Endodermal cell (in vitro differentiated cells): Measurements from ENCODE around the gene VWCE. TPM values are rescaled to one million over a fixed set of nuclear protein-coding genes. Genes with fewer than 3 reads are reported as not detected.
"Not testable (repeated sequence)": the region's sequence is repeated elsewhere in the genome, so short reads cannot be mapped to it uniquely, and the experiment has no call there.

Experiments
- DNase-seq: peaks from one replicate; pipeline ENCODE4 v3.0.0-alpha.2; 2017
- H3K27ac ChIP-seq: 2 replicates; pipeline ENCODE4 v1.5.1; 2013; ENCODE audit warnings: mild to moderate bottlenecking, low read depth, low read length, moderate library complexity
- H3K27me3 ChIP-seq: 2 replicates; pipeline ENCODE4 v1.6.1; 2013; ENCODE audit warnings: mild to moderate bottlenecking, low read length, moderate library complexity; ENCODE audit not compliant: insufficient read depth, control insufficient read depth, poor library complexity, severe bottlenecking
- H3K36me3 ChIP-seq: 2 replicates; pipeline ENCODE4 v1.7.0; 2013; ENCODE audit warnings: mild to moderate bottlenecking, low read length, moderate library complexity; ENCODE audit not compliant: control insufficient read depth, insufficient read depth
- H3K4me1 ChIP-seq: one replicate; pipeline ENCODE4 v1.7.0; 2013; ENCODE audit warnings: low read length; ENCODE audit not compliant: control insufficient read depth, insufficient read depth
- H3K4me3 ChIP-seq: 2 replicates; pipeline ENCODE4 v1.5.1; 2013; ENCODE audit warnings: mild to moderate bottlenecking, low read length, moderate library complexity
- H3K9ac ChIP-seq: 2 replicates; pipeline ENCODE4 v1.6.1; 2013; ENCODE audit warnings: mild to moderate bottlenecking, low read length, moderate library complexity; ENCODE audit not compliant: poor library complexity, severe bottlenecking; ENCODE audit errors: extremely low read depth
- H3K9me3 ChIP-seq: 2 replicates; pipeline ENCODE4 v1.6.1; 2013; ENCODE audit warnings: mild to moderate bottlenecking, low read length, moderate library complexity; ENCODE audit not compliant: control insufficient read depth
- H3K27ac Mint-ChIP-seq: 2 replicates; pipeline ENCODE4 v1.8.0; 2020; ENCODE audit warnings: mixed read lengths
- H3K27me3 Mint-ChIP-seq: 2 replicates; pipeline ENCODE4 v1.8.0; 2021; ENCODE audit warnings: mild to moderate bottlenecking, mixed read lengths; ENCODE audit not compliant: insufficient read depth
- H3K36me3 Mint-ChIP-seq: 2 replicates; pipeline ENCODE4 v1.8.0; 2020; ENCODE audit warnings: low read depth, mixed read lengths
- H3K4me1 Mint-ChIP-seq: 2 replicates; pipeline ENCODE4 v1.8.0; 2020; ENCODE audit warnings: mixed read lengths
- H3K4me3 Mint-ChIP-seq: 2 replicates; pipeline ENCODE4 v1.8.0; 2020; ENCODE audit warnings: mild to moderate bottlenecking, moderate library complexity, mixed read lengths
- H3K9me3 Mint-ChIP-seq: 2 replicates; pipeline ENCODE4 v1.8.0; 2020; ENCODE audit warnings: mild to moderate bottlenecking, mixed read lengths
- WGBS, 2 experiments: methylation state at CpG; one replicate each; pipeline versions ENCODE4 v1.1.5 to v1.1.7; 2013; ENCODE audit warnings: missing lambda C conversion rate in 2 of 2, mixed read lengths in 1 of 2; ENCODE audit not compliant: insufficient coverage in 1 of 2, insufficient read length in 1 of 2; 5-methylcytosine and 5-hydroxymethylcytosine counted together
- total RNA-seq, 2 donors: library from RNA; stranded (reverse); fragmentation: NEBNext Ultra II Directional in 1 of 2; extraction: Animal tissue kit (Norgen Biotek cat#: 25700) in 1 of 2; gene quantifications; 2 replicates in 1 of 2; 3 replicates in 1 of 2; pipeline ENCODE4 v1.2.1, GENCODE V29; 2021

Gene VWCE
- total RNA-seq, 2 donors from 2014 or later = 7.2 to 13.3 TPM

- H3K27me3 ChIP-seq, H3K4me1 Mint-ChIP-seq, H3K36me3 Mint-ChIP-seq, H3K27ac Mint-ChIP-seq, DNase-seq, H3K27ac ChIP-seq, H3K4me3 Mint-ChIP-seq, H3K9me3 Mint-ChIP-seq, H3K4me1 ChIP-seq, H3K27me3 Mint-ChIP-seq, H3K9me3 ChIP-seq, H3K36me3 ChIP-seq, H3K9ac ChIP-seq, H3K4me3 ChIP-seq: not testable (repeated sequence)
- no CpG with 5 or more reads among the region's 15 CpGs for WGBS, 2 experiments
These were observed 82.9 kb downstream of the VWCE start for GRCh38 chr11:61212202-61212601.

- WGBS, 2 experiments = 100% methylated on average over 2 to 3 of the region's 10 CpGs
- not testable (repeated sequence) for H3K9me3 ChIP-seq, H3K36me3 ChIP-seq, DNase-seq, H3K4me3 Mint-ChIP-seq, H3K27ac ChIP-seq, H3K27me3 Mint-ChIP-seq, H3K36me3 Mint-ChIP-seq, H3K4me1 ChIP-seq, H3K27ac Mint-ChIP-seq, H3K4me3 ChIP-seq, H3K9ac ChIP-seq, H3K4me1 Mint-ChIP-seq, H3K9me3 Mint-ChIP-seq, H3K27me3 ChIP-seq
These were observed 83.7 kb downstream of the VWCE start for GRCh38 chr11:61211327-61211952.

GRCh38 chr11:61210629-61211028 lies 84.5 kb downstream of the VWCE start:
- not testable (repeated sequence) for H3K4me3 Mint-ChIP-seq
- no CpG with 5 or more reads among the region's 6 CpGs for WGBS, 2 experiments

More at GRCh38 chr11:61210629-61211028, 84.5 kb downstream of the VWCE start:
- H3K4me1 ChIP-seq, H3K27ac Mint-ChIP-seq, H3K27me3 Mint-ChIP-seq, H3K4me1 Mint-ChIP-seq, H3K4me3 ChIP-seq, H3K9ac ChIP-seq, H3K9me3 Mint-ChIP-seq, H3K27me3 ChIP-seq, H3K36me3 ChIP-seq, H3K36me3 Mint-ChIP-seq, H3K9me3 ChIP-seq, H3K27ac ChIP-seq, DNase-seq: not testable (repeated sequence)

Other genes starting within 250 kb of the VWCE start
- not detected for gene CD5, start 192.8 kb downstream of the VWCE start, total RNA-seq
- gene VPS37C, start 133.9 kb downstream of the VWCE start, total RNA-seq = 10 to 100 TPM; 23.9 to 26.7 TPM
- gene PGA3, start 91.8 kb downstream of the VWCE start, total RNA-seq = not detected
- under 1 TPM in 1 of 2 donors, not detected in 1; 0.62 TPM for gene PGA4, start 73.0 kb downstream of the VWCE start, total RNA-seq
- gene PGA5, start 54.1 kb downstream of the VWCE start, total RNA-seq = under 1 TPM; 0.75 to 0.93 TPM
- gene DDB1, start 37.8 kb upstream of the VWCE start, total RNA-seq = 100 to 1,000 TPM; 244 to 251 TPM
- gene TKFC, start 37.9 kb upstream of the VWCE start, total RNA-seq = 100 to 1,000 TPM in 1 of 2 donors, 10 to 100 TPM in 1; 93.7 to 116 TPM
- gene CYB561A3, start 66.6 kb upstream of the VWCE start, total RNA-seq = 10 to 100 TPM; 17.3 to 22.8 TPM
- 10 to 100 TPM; 26.5 to 29.3 TPM for gene TMEM138, start 67.1 kb upstream of the VWCE start, total RNA-seq
- 10 to 100 TPM; 22.6 to 26.6 TPM for gene TMEM216, start 97.3 kb upstream of the VWCE start, total RNA-seq
- 100 to 1,000 TPM; 108 to 117 TPM for gene CPSF7, start 134.7 kb upstream of the VWCE start, total RNA-seq
- 10 to 100 TPM; 41.4 to 45.4 TPM for gene SDHAF2, start 134.8 kb upstream of the VWCE start, total RNA-seq
- gene LRRC10B, start 213.4 kb upstream of the VWCE start, total RNA-seq = under 1 TPM; 0.11 to 0.69 TPM